ENCODE data around the gene KIF25.

- TF ChIP-seq, protein P1, sequence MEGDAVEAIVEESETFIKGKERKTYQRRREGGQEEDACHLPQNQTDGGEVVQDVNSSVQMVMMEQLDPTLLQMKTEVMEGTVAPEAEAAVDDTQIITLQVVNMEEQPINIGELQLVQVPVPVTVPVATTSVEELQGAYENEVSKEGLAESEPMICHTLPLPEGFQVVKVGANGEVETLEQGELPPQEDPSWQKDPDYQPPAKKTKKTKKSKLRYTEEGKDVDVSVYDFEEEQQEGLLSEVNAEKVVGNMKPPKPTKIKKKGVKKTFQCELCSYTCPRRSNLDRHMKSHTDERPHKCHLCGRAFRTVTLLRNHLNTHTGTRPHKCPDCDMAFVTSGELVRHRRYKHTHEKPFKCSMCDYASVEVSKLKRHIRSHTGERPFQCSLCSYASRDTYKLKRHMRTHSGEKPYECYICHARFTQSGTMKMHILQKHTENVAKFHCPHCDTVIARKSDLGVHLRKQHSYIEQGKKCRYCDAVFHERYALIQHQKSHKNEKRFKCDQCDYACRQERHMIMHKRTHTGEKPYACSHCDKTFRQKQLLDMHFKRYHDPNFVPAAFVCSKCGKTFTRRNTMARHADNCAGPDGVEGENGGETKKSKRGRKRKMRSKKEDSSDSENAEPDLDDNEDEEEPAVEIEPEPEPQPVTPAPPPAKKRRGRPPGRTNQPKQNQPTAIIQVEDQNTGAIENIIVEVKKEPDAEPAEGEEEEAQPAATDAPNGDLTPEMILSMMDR (IDR thresholded peaks at IDR 0.05; ENCODE audit: insufficient read depth, low read length, poor library complexity, severe bottlenecking) = no peak
- no peak for TF ChIP-seq EZH2phosphoT487 (conservative IDR thresholded peaks at IDR 0.05; ENCODE audit: low read length)
Measured at GRCh38 chr6:168092541-168092940, 95.1 kb downstream of the KIF25 start.

Measured in SU-DHL-6 (cell line).